Skeletal muscle tissue (tissue), 4 donors: Measurements from ENCODE around the gene MTG2. TPM values are rescaled to one million over a fixed set of nuclear protein-coding genes. Genes with fewer than 3 reads are reported as not detected.

Experiments
- H3K27ac ChIP-seq: one replicate; pipeline ENCODE4 v1.7.0; 2013; ENCODE audit warnings: mild to moderate bottlenecking, low read depth, low read length, inconsistent platforms
- H3K27me3 ChIP-seq, 3 donors: one replicate each; pipeline ENCODE4 v1.7.0; 2013; ENCODE audit warnings: low read length in 3 of 3; ENCODE audit not compliant: control insufficient read depth in 3 of 3, insufficient read depth in 3 of 3
- H3K36me3 ChIP-seq, 3 donors: one replicate each; pipeline ENCODE4 v1.7.0; 2013; ENCODE audit warnings: low read length in 3 of 3; ENCODE audit not compliant: control insufficient read depth in 3 of 3, insufficient read depth in 3 of 3
- H3K4me1 ChIP-seq, 3 donors: one replicate each; pipeline ENCODE4 v1.7.0; 2013; ENCODE audit warnings: low read length in 3 of 3, mild to moderate bottlenecking in 3 of 3; ENCODE audit not compliant: control insufficient read depth in 3 of 3, insufficient read depth in 3 of 3
- H3K4me3 ChIP-seq, 3 donors: one replicate each; pipeline ENCODE4 v1.7.0; 2013; ENCODE audit warnings: low read length in 3 of 3
- H3K9ac ChIP-seq, 3 donors: one replicate each; pipeline ENCODE4 v1.7.0; 2013; ENCODE audit warnings: low read length in 3 of 3, mild to moderate bottlenecking in 3 of 3, moderate library complexity in 2 of 3, low read depth in 1 of 3
- H3K9me3 ChIP-seq, 3 donors: one replicate each; pipeline ENCODE4 v1.7.0; 2013; ENCODE audit warnings: low read length in 3 of 3; ENCODE audit not compliant: control insufficient read depth in 3 of 3
- total RNA-seq: library from RNA; depleted of rRNA; stranded (reverse); fragments of >200 nt; gene quantifications from one replicate; pipeline ENCODE4 v1.2.3, GENCODE V29; 2014
- donor health status: Osteomylitis.

The MTG2 gene
- total RNA-seq, 1 donor from 2014 or later = 10.4 TPM

GRCh38 chr20:62138204-62138543 lies 44.7 kb upstream of the MTG2 start:
- H3K27ac ChIP-seq = peak overlapping the region; percentile 45
- peaks cover 50 to 67% (median 66%) of the 10 kb centered on the region in 3 donors for H3K36me3 ChIP-seq
- no peaks in the 10 kb centered on the region for H3K27me3 ChIP-seq
- peaks cover 39 to 56% (median 47%) of the 10 kb centered on the region in 3 donors for H3K4me1 ChIP-seq
- H3K9ac ChIP-seq = no peak overlapping the region
- H3K9me3 ChIP-seq = no peaks in the 10 kb centered on the region
- H3K4me3 ChIP-seq = no peak overlapping the region

DNA sequence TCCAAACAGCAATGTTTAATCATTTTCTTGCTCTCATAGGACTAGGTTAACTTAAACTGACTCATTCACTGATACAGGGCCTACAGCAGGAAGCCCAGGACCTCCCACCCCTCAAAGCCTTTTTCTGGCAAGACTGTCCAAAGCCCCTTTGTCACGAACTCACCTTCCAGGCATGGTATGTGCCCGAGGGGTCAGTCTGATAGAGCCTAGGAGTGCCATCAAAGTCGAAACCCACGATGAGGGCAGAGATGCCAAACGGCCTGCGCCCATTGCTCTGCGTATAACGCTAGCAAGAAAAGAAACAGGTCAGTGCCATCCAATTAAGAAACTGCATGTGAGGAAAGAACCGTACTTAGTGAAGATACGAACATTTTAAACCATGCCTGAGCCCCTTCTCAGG lies 43.9 kb upstream of the MTG2 start:
- H3K27ac ChIP-seq = peak overlapping the region; percentile 7
- no peak overlapping the region for H3K4me3 ChIP-seq
- H3K36me3 ChIP-seq = peaks cover 45 to 64% (median 60%) of the 10 kb centered on the region in 3 donors
- H3K9ac ChIP-seq = no peak overlapping the region
- H3K4me1 ChIP-seq = peaks cover 32 to 50% (median 39%) of the 10 kb centered on the region in 3 donors
- H3K9me3 ChIP-seq = no peaks in the 10 kb centered on the region
- H3K27me3 ChIP-seq = no peaks in the 10 kb centered on the region

- peak overlapping the region; percentile 9 for H3K27ac ChIP-seq
- H3K36me3 ChIP-seq = peaks cover 43 to 60% (median 56%) of the 10 kb centered on the region in 3 donors
- H3K9me3 ChIP-seq = no peaks in the 10 kb centered on the region
- peaks cover 30 to 47% (median 39%) of the 10 kb centered on the region in 3 donors for H3K4me1 ChIP-seq
- H3K9ac ChIP-seq = peak overlapping the region in 2 of 3 donors; percentile 12 to 58
- no peaks in the 10 kb centered on the region for H3K27me3 ChIP-seq
- H3K4me3 ChIP-seq = no peak overlapping the region
Observed at GRCh38 chr20:62139636-62140035, 43.2 kb upstream of the MTG2 start.

DNA sequence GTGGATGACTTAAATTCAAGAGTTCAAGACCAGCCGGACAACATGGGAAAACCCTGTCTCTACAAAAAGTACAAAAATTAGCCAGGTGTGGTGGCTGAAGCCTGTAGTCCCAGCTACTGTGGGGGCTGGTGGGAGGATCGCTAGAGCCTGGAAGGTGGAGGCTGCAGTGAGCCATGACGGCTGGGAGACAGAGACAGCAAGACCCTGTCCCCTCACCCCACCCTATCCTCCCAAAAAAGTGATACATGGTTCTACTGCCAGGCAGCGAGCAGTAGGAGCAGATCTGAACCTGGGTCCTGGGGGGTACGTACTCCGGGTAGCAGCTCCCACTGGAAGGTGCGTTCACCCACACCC lies 41.8 kb upstream of the MTG2 start:
- Histone ChIP-seq H3K9ac (peak overlapping the region in 2 of 3 donors; percentile 28 to 96), H3K27ac (peak overlapping the region; percentile 78), H3K4me1 (peaks cover 33 to 57% (median 50%) of the 10 kb centered on the region in 3 donors), H3K4me3 (peak overlapping the region; percentile 72 to 79 (median 74)), H3K27me3 (no peaks in the 10 kb centered on the region), H3K9me3 (no peaks in the 10 kb centered on the region), H3K36me3 (peaks cover 44 to 48% (median 44%) of the 10 kb centered on the region in 3 donors)

DNA sequence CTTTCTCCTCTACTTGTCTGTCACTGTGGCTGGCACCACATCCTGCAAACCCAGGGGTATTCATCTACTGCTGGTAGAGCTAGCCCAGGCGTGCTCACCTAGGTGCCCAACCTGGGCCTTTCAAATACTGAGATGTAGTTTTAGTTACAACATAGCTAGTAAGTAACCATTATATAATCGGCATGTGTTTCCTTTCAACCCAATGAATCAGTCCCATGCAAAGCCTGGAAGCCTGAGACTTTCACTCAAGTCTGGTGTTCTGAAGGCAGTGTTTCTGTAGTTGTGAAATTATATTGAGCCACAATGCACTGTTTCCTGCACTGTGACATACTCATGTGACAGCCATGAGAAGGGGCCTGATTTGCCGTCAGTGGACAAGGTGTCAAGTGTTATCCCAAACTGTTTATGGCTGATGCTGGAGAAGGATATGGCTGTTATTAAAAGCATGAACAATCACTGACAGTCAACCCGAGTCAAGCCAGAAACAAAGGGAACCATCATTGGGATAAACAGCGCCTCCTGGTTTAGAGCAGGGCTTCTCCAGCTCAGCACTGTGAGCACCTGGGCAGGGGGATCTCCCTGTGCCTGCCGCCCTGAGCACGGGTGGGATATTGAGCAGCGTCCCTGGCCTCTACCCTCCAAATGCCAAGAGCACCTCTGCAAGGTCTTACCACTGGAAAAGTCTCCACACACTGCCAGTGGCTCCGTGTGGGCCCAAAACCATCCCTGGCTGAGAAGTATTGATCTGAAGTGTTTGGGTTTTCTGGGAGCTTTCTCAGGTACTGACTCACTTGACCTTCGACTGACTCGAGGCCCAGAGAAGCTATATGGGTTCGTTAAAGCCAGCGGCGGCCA lies 41.2 kb upstream of the MTG2 start:
- Histone ChIP-seq H3K4me1 (peaks cover 35 to 58% (median 53%) of the 10 kb centered on the region in 3 donors), H3K9me3 (no peaks in the 10 kb centered on the region), H3K4me3 (peak overlapping the region; percentile 72 to 79 (median 74)), H3K36me3 (peaks cover 39 to 43% (median 42%) of the 10 kb centered on the region in 3 donors), H3K27ac (peak overlapping the region; percentile 78), H3K27me3 (no peaks in the 10 kb centered on the region), H3K9ac (peak overlapping the region; percentile 81 to 96 (median 87))

- peak overlapping the region; percentile 72 to 79 (median 74) for H3K4me3 ChIP-seq
- H3K9ac ChIP-seq = peak overlapping the region; percentile 81 to 96 (median 87)
- H3K27me3 ChIP-seq = no peaks in the 10 kb centered on the region
- peak overlapping the region; percentile 78 for H3K27ac ChIP-seq
- H3K4me1 ChIP-seq = peaks cover 35 to 65% (median 57%) of the 10 kb centered on the region in 3 donors
- H3K36me3 ChIP-seq = peaks cover 32 to 38% (median 34%) of the 10 kb centered on the region in 3 donors
- H3K9me3 ChIP-seq = no peaks in the 10 kb centered on the region
Observed at GRCh38 chr20:62142252-62143080, 40.4 kb upstream of the MTG2 start.

- H3K9ac ChIP-seq = peak within 1 kb of the TSS; percentile 81 to 96 (median 87)
- no peaks in the 10 kb centered on the region for H3K27me3 ChIP-seq
- H3K4me3 ChIP-seq = peak within 1 kb of the TSS; percentile 80 to 83 (median 80)
- no peaks in the 10 kb centered on the region for H3K9me3 ChIP-seq
- peaks cover 24 to 29% (median 25%) of the 10 kb centered on the region in 3 donors for H3K36me3 ChIP-seq
- H3K27ac ChIP-seq = peak within 1 kb of the TSS; percentile 78
- peaks cover 35 to 58% (median 54%) of the 10 kb centered on the region in 3 donors for H3K4me1 ChIP-seq
Observed at GRCh38 chr20:62143081-62143956, 39.5 kb upstream of the MTG2 start, which contains the start of the genes PSMA7 and SS18L1. Gene PSMA7, minus strand, starts transcription at chr20:62143394. Its CDS starts 91 bp downstream, at chr20:62143303. Gene SS18L1, plus strand, starts transcription at chr20:62143769. Its CDS starts 52 bp downstream, at chr20:62143821.

GRCh38 chr20:62143957-62144825 lies 38.6 kb upstream of the MTG2 start:
- Histone ChIP-seq H3K4me3 (peak overlapping the region; percentile 80 to 83 (median 80)), H3K9me3 (no peaks in the 10 kb centered on the region), H3K27ac (peak overlapping the region; percentile 61)

More at GRCh38 chr20:62143957-62144825, 38.6 kb upstream of the MTG2 start:
- Histone ChIP-seq H3K36me3 (peaks cover 15 to 20% (median 17%) of the 10 kb centered on the region in 3 donors), H3K4me1 (peaks cover 35 to 61% (median 54%) of the 10 kb centered on the region in 3 donors), H3K27me3 (no peaks in the 10 kb centered on the region), H3K9ac (peak overlapping the region; percentile 76 to 96 (median 83))
